Heart right ventricle (tissue), 16 donors: ENCODE measurements around the gene ARMC12. TPM values are rescaled to one million over a fixed set of nuclear protein-coding genes. Genes with fewer than 3 reads are reported as not detected.

Experiments
- ATAC-seq, 8 donors: fragments of 200-7000 bp; cut with Tn5 transposase; one replicate each; pipeline ENCODE4 v1.9.1; 2020; ENCODE audit warnings: mild to moderate bottlenecking in 8 of 8, moderate library complexity in 8 of 8, moderate number of reproducible peaks in 1 of 8
- DNase-seq, 2 donors: peaks; one replicate each; pipeline ENCODE4 v3.0.0-alpha.2; 2020
- H3K27ac ChIP-seq, 10 donors: fragments of 200-600 bp; sonication (generic) in 2 of 10; one replicate each; pipeline versions ENCODE4 v1.5.0 to v1.8.0; 2020 to 2022; ENCODE audit warnings: mild to moderate bottlenecking in 3 of 10
- H3K27me3 ChIP-seq, 7 donors: fragments of 200-600 bp; one replicate each; pipeline ENCODE4 v1.8.0; 2021 to 2022; ENCODE audit warnings: mild to moderate bottlenecking in 2 of 7
- H3K36me3 ChIP-seq, 9 donors: fragments of 200-600 bp; sonication (generic) in 1 of 9; one replicate each; pipeline versions ENCODE4 v1.5.0 to v1.8.0; 2020 to 2022; ENCODE audit warnings: mild to moderate bottlenecking in 2 of 9
- H3K4me1 ChIP-seq, 9 donors: fragments of 200-600 bp; sonication (generic) in 1 of 9; one replicate each; pipeline versions ENCODE4 v1.5.0 to v1.8.0; 2020 to 2022; ENCODE audit warnings: mild to moderate bottlenecking in 4 of 9
- H3K4me3 ChIP-seq, 10 donors: fragments of 200-600 bp; sonication (generic) in 2 of 10; one replicate each; pipeline versions ENCODE4 v1.5.0 to v1.8.0; 2020 to 2022; ENCODE audit warnings: mild to moderate bottlenecking in 7 of 10, moderate library complexity in 2 of 10
- H3K9me3 ChIP-seq, 11 donors: fragments of 200-600 bp in 10 of 11; sonication (generic) in 2 of 11; one replicate each; pipeline versions ENCODE4 v1.5.0 to v1.8.0; 2013 to 2022; ENCODE audit warnings: mild to moderate bottlenecking in 2 of 11, control low read depth in 1 of 11, moderate library complexity in 1 of 11
- WGBS, 2 donors: extraction: QIAGEN DNeasy Blood & Tissue Kit; methylation state at CpG; one replicate each; pipeline ENCODE4 v1.1.7; 2013; ENCODE audit warnings: inconsistent platforms in 1 of 2; 5-methylcytosine and 5-hydroxymethylcytosine counted together
- intact Hi-C, 10 donors: fragments of 100-400 bp; cut with DNase I; formaldehyde crosslinking; loops; one replicate each; pipeline versions ENCODE4 v1.11.1 to v1.14.2; 2022
- polyA plus RNA-seq, 2 donors: library from polyadenylated mRNA; stranded (reverse); fragments of 200-250 nt; gene quantifications; one replicate each; pipeline ENCODE4 v1.2.3, GENCODE V29; 2013
- total RNA-seq, 10 donors: library from RNA; stranded (reverse); fragmentation: NEBNext Ultra II Directional in 3 of 10; extraction: Animal tissue kit (Norgen Biotek cat#: 25700) in 3 of 10; gene quantifications; one replicate each; pipeline versions ENCODE4 v1.2.1 to v1.2.4, GENCODE V29; 2021 to 2023
- TF ChIP-seq, protein P1 (sequence below), 9 donors: fragments of 200-600 bp; sonication (generic) in 2 of 9; IDR thresholded peaks; one replicate each; pipeline versions ENCODE4 v1.5.0 to v1.8.0; 2021 to 2022; ENCODE audit warnings: antibody characterized with exemption in 9 of 9, mild to moderate bottlenecking in 5 of 9, moderate library complexity in 1 of 9
- donor health status: Arrhythmogenic right ventricular cardiomyopathy.
- donor health status: ischemic (EF 13 %, LVEDD 7.1; RV severe dilation, severe dysfunction).
- donor health status: healthy with polysubstance abuse.
- donor health status: DM: no; HTN: yes; CAD: no.
- donor health status: DM: no; HTN: no; CAD: no.
- donor health status: ischemic (EF 25% LVEDD 6.9; RV normal size, moderate dysfunction).
- donor health status: ischemic (EF 25% LVEDD 5.7; RV mildly dilated, moderate dysfunction).
- donor health status: healthy.
- donor health status: DM: yes; HTN: yes; CAD: no.
- donor health status: Ischemic cardiomyopathy.
- donor health status: ischemic (EF 35%, LVEDD 5.7; RV mildly dilated, moderate dysfunction).
- donor health status: nonischemic (EF 11% LVEDD 7.7; RV severe dilation, severe dysfunction).
- donor health status: DM: yes; HTN: yes; CAD: no.
- donor health status: PGD.
- donor health status: ischemic (EF 29% LVEDD 5.4; RV normal size, mild dysfunction).
- donor health status: nonischemic (EF 23%, LVEDD 6.1; RV moderate dilation, normal function).

ARMC12 gene
- total and polyA plus RNA-seq, 12 donors, result 0.16 to 0.95 (median 0.24) TPM; not detected in 6

- ATAC-seq (no peak), DNase-seq (no peak)
- no peak overlapping the region for H3K4me3 ChIP-seq
- H3K9me3 ChIP-seq, result peaks cover 0 to 11% (median 0%) of the 10 kb centered on the region in 11 donors
- H3K27ac ChIP-seq, result no peak overlapping the region
- peaks cover 0 to 5% (median 0%) of the 10 kb centered on the region in 9 donors for H3K4me1 ChIP-seq
- intact Hi-C loops, result no loop called here
- H3K36me3 ChIP-seq, result no peaks in the 10 kb centered on the region
- no peaks in the 10 kb centered on the region for H3K27me3 ChIP-seq
- WGBS, 2 donors, result 88 to 93% methylated on average over 3 of the region's 3 CpGs
- TF ChIP-seq, protein P1, sequence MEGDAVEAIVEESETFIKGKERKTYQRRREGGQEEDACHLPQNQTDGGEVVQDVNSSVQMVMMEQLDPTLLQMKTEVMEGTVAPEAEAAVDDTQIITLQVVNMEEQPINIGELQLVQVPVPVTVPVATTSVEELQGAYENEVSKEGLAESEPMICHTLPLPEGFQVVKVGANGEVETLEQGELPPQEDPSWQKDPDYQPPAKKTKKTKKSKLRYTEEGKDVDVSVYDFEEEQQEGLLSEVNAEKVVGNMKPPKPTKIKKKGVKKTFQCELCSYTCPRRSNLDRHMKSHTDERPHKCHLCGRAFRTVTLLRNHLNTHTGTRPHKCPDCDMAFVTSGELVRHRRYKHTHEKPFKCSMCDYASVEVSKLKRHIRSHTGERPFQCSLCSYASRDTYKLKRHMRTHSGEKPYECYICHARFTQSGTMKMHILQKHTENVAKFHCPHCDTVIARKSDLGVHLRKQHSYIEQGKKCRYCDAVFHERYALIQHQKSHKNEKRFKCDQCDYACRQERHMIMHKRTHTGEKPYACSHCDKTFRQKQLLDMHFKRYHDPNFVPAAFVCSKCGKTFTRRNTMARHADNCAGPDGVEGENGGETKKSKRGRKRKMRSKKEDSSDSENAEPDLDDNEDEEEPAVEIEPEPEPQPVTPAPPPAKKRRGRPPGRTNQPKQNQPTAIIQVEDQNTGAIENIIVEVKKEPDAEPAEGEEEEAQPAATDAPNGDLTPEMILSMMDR (IDR thresholded peaks at IDR 0.05), result no peak
These were observed 9.7 kb downstream of the ARMC12 start for GRCh38 chr6:35746516-35746915.

DNA sequence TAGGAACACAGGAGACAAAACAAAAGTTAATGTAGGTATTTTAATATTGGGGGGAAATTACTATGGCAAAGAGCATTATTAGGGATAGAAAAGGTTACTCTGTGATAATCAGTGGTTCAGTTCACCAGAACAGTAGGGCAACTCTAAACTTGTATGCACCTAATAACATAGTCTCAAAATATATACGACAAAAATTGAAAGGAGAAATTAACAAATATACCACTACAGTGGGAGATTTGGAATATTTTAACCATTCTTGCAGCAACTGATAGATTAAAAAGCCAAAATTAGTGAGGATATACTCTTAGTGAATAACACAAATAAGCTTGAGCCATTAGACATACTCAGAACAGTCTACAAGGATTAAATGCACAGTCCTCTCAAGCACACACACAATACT, 11.0 kb downstream of the ARMC12 start:
- 95 to 100% methylated on average over 1 of the region's 1 CpG for WGBS, 2 donors
- TF ChIP-seq, protein P1 (IDR thresholded peaks at IDR 0.05), result no peak
- ATAC-seq (no peak), DNase-seq (no peak)
- intact Hi-C loops, result no loop called here
- H3K4me1 ChIP-seq, result peaks cover 0 to 5% (median 0%) of the 10 kb centered on the region in 9 donors
- peaks cover 0 to 4% (median 0%) of the 10 kb centered on the region in 7 donors for H3K27me3 ChIP-seq
- H3K27ac ChIP-seq, result no peak overlapping the region
- H3K4me3 ChIP-seq, result no peak overlapping the region
- H3K9me3 ChIP-seq, result peaks cover 0 to 11% (median 0%) of the 10 kb centered on the region in 11 donors
- H3K36me3 ChIP-seq, result no peaks in the 10 kb centered on the region

GRCh38 chr6:35750557-35750956, 13.7 kb downstream of the ARMC12 start:
- intact Hi-C loops, result loop anchor here in 2 of 10 donors (5.0 to 10.0 kb wide), 2 partner anchors 344 to 347 kb away; no protein-coding TSS in a partner anchor
- Histone ChIP-seq H3K36me3 (no peaks in the 10 kb centered on the region), H3K4me3 (no peak overlapping the region), H3K4me1 (peaks cover 0 to 2% (median 0%) of the 10 kb centered on the region in 9 donors), H3K27ac (no peak overlapping the region), H3K9me3 (peaks cover 0 to 11% (median 0%) of the 10 kb centered on the region in 11 donors), H3K27me3 (peaks cover 0 to 4% (median 0%) of the 10 kb centered on the region in 7 donors)
- DNase-seq (no peak), ATAC-seq (no peak)
- TF ChIP-seq, protein P1 (IDR thresholded peaks at IDR 0.05), result no peak
- WGBS, 2 donors, result 90 to 92% methylated on average over 7 of the region's 7 CpGs

DNA sequence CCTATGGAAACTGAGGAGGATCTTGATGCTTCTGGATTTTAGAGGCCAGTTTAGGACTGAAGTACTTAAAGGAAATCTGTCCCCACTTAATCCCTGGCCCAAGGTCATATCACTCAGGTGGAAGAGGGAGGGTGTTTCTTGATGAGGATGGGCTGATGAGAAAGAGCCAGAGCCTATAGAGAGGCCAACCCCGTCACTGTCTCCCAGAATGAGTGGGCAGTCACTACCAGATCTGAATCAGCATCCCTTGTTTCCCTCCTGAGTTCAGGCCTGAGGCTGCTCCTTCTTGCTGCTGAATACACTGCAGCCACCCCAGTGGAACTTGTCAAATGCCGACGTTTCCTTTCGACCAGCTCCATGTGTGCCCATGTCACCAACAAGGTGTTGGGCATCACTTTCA, 14.8 kb downstream of the ARMC12 start:
- Histone ChIP-seq H3K9me3 (peaks cover 0 to 11% (median 0%) of the 10 kb centered on the region in 11 donors), H3K4me3 (no peak overlapping the region), H3K27me3 (peaks cover 0 to 4% (median 0%) of the 10 kb centered on the region in 7 donors), H3K4me1 (no peaks in the 10 kb centered on the region), H3K27ac (no peak overlapping the region), H3K36me3 (no peaks in the 10 kb centered on the region)
- intact Hi-C loops, result loop anchor here in 2 of 10 donors (5.0 to 10.0 kb wide), 2 partner anchors 343 to 346 kb away; no protein-coding TSS in a partner anchor
- ATAC-seq (no peak), DNase-seq (no peak)
- TF ChIP-seq, protein P1 (IDR thresholded peaks at IDR 0.05), result no peak
- WGBS, 2 donors, result 60 to 80% methylated on average over 4 of the region's 4 CpGs
